Nucleus accumbens (tissue), 56 donors: ENCODE measurements around the gene LITAF.

Experiments
- DNase-seq, 56 donors: peaks; one replicate each; lab custom pipeline; 2025; lab: John Stamatoyannopoulos, UW

The LITAF gene

GRCh38 chr16:11556945-11557720 is 29.6 kb downstream of the LITAF start:
- no peak for DNase-seq

GRCh38 chr16:11556214-11556819 is 30.4 kb downstream of the LITAF start:
- DNase-seq, result no peak

GRCh38 chr16:11554053-11554452 is 32.7 kb downstream of the LITAF start:
- no peak for DNase-seq

GRCh38 chr16:11553371-11553770 is 33.3 kb downstream of the LITAF start:
- DNase-seq, result no peak

- no peak for DNase-seq
These were observed 34.3 kb downstream of the LITAF start for GRCh38 chr16:11552440-11552839.

- no peak for DNase-seq
These were observed 34.9 kb downstream of the LITAF start for GRCh38 chr16:11551842-11552241.

GRCh38 chr16:11550791-11551498 is 35.8 kb downstream of the LITAF start:
- no peak for DNase-seq

GRCh38 chr16:11547118-11547916 is 39.4 kb downstream of the LITAF start:
- peak in 50 of 56 donors; percentile 4 to 81 (median 48) for DNase-seq

- DNase-seq, result peak in 2 of 56 donors; percentile 27 to 73
These were observed 40.1 kb downstream of the LITAF start for GRCh38 chr16:11546608-11547061.

GRCh38 chr16:11543661-11544393 is 42.9 kb downstream of the LITAF start:
- DNase-seq, result no peak

GRCh38 chr16:11542069-11542744 is 44.5 kb downstream of the LITAF start:
- DNase-seq, result no peak

- peak in 1 of 56 donors; percentile 11 for DNase-seq
These were observed 47.1 kb downstream of the LITAF start for GRCh38 chr16:11539641-11540050.

GRCh38 chr16:11538880-11539279 is 47.8 kb downstream of the LITAF start:
- DNase-seq, result no peak

GRCh38 chr16:11536104-11536866 is 50.4 kb downstream of the LITAF start:
- no peak for DNase-seq

GRCh38 chr16:11535494-11535893 is 51.2 kb downstream of the LITAF start:
- no peak for DNase-seq

GRCh38 chr16:11534262-11534661 is 52.5 kb downstream of the LITAF start:
- no peak for DNase-seq

GRCh38 chr16:11533588-11533987 is 53.1 kb downstream of the LITAF start:
- DNase-seq, result no peak

- DNase-seq, result no peak
These were observed 56.4 kb downstream of the LITAF start for GRCh38 chr16:11530171-11530940.
